K562 (cell line): Measurements from ENCODE around the gene SCYL1. TPM values are rescaled to one million over a fixed set of nuclear protein-coding genes. Genes with fewer than 3 reads are reported as not detected.
A peak's percentile ranks its signal among the peaks of the same experiment; 100 is the strongest.

Experiments used
- ARID1B ChIP-seq: fragments of 450-650 bp; IDR thresholded peaks from 2 replicates; pipeline ENCODE4 v1.6.1; 2016; ENCODE audit warnings: antibody characterized with exemption, mild to moderate bottlenecking, inconsistent platforms
- DMBX1 ChIP-seq: fragments of 250-450 bp; sonication (Bioruptor Pico); IDR thresholded peaks from 2 replicates; pipeline ENCODE4 v1.8.0; 2022; ENCODE audit warnings: inconsistent platforms, mild to moderate bottlenecking, moderate library complexity, borderline replicate concordance
- ETS2 ChIP-seq: IDR thresholded peaks from 2 replicates; pipeline ENCODE4 v1.6.1; 2016; ENCODE audit warnings: borderline replicate concordance, missing genetic modification characterization, mild to moderate bottlenecking, moderate library complexity, missing compliant biosample characterization; ENCODE audit not compliant: poor library complexity, severe bottlenecking
- HDAC2 ChIP-seq: fragments of 450-650 bp; IDR thresholded peaks from 2 replicates; pipeline ENCODE4 v1.6.1; 2016; ENCODE audit warnings: mild to moderate bottlenecking
- HNRNPK ChIP-seq: fragments of 200-400 bp; formaldehyde crosslinking; IDR thresholded peaks from one replicate; pipeline ENCODE4 v1.6.1; 2018; ENCODE audit warnings: mild to moderate bottlenecking, low read depth, low read length; ENCODE audit not compliant: poor library complexity, severe bottlenecking
- NR3C1 ChIP-seq: sonication (generic); formaldehyde crosslinking; IDR thresholded peaks from 2 replicates; pipeline ENCODE4 v1.8.1; 2022; ENCODE audit warnings: missing genetic modification reagents
- NUFIP1 ChIP-seq: fragments of 450-650 bp; IDR thresholded peaks from 2 replicates; pipeline ENCODE4 v1.6.1; 2018; ENCODE audit not compliant: partially characterized antibody
- PURB ChIP-seq: sonication (generic); formaldehyde crosslinking; IDR thresholded peaks from 2 replicates; pipeline ENCODE4 v1.9.0; 2021; ENCODE audit warnings: low read depth, mild to moderate bottlenecking, missing genetic modification reagents
- SREBF2 ChIP-seq: sonication (generic); formaldehyde crosslinking; IDR thresholded peaks from 2 replicates; pipeline ENCODE4 v1.4.0; 2020; ENCODE audit warnings: mild to moderate bottlenecking, missing genetic modification reagents
- TAF9B ChIP-seq: fragments of 450-650 bp; IDR thresholded peaks from 2 replicates; pipeline ENCODE4 v1.6.1; 2018; ENCODE audit warnings: mild to moderate bottlenecking; ENCODE audit not compliant: partially characterized antibody
- TCF7 ChIP-seq: sonication (generic); IDR thresholded peaks from 2 replicates; pipeline ENCODE4 v1.6.1; 2016; ENCODE audit warnings: antibody characterized with exemption, borderline replicate concordance
- TFAM ChIP-seq: fragments of 250-450 bp; sonication (Bioruptor Pico); conservative IDR thresholded peaks from 2 replicates; pipeline ENCODE4 v1.5.0; 2021; ENCODE audit warnings: mild to moderate bottlenecking, moderate library complexity
- ZNF551 ChIP-seq: fragments of 250-450 bp; sonication (Bioruptor Pico); IDR thresholded peaks from 2 replicates; pipeline ENCODE4 v1.5.0; 2021; ENCODE audit warnings: mild to moderate bottlenecking, moderate library complexity
- ZNF780A ChIP-seq: fragments of 250-450 bp; sonication (Bioruptor Pico); IDR thresholded peaks from 2 replicates; pipeline ENCODE4 v1.5.0; 2021; ENCODE audit warnings: mild to moderate bottlenecking
- polyA plus RNA-seq, 8 experiments: library from polyadenylated mRNA; depleted of rRNA in 4 of 8; stranded (reverse) in 5 of 8; unstranded in 3 of 8; fragments of >200 nt; fragmentation: Nextera tagmentation in 2 of 8; fragmentation: Illumina TruSeq in 1 of 8; extraction: Ambion mirVana in 2 of 8; extraction: Trizol in 1 of 8; gene quantifications; 2 replicates each; pipeline versions ENCODE4 v1.2.1 to v1.2.3, GENCODE V29; 2011 to 2014; ENCODE audit warnings: inconsistent platforms in 1 of 8, missing spikeins in 1 of 8
- total RNA-seq, 7 experiments: library from RNA; depleted of rRNA in 6 of 7; stranded (reverse); fragments of >200 nt in 6 of 7; fragmentation: Illumina TruSeq in 2 of 7; extraction: Trizol in 2 of 7; gene quantifications; 2 replicates each; pipeline versions ENCODE4 v1.2.1 to v1.2.3, GENCODE V29; 2011 to 2021; ENCODE audit warnings: low replicate concordance in 1 of 7
- TF ChIP-seq, protein P1 (sequence below): sonication (generic); formaldehyde crosslinking; IDR thresholded peaks from 2 replicates; pipeline ENCODE4 v1.8.0; 2023; ENCODE audit warnings: mild to moderate bottlenecking, missing genetic modification reagents
- TF ChIP-seq, protein P2 (sequence below): fragments of 450-650 bp; formaldehyde crosslinking; conservative IDR thresholded peaks from 2 replicates; pipeline ENCODE4 v1.4.0; 2022; ENCODE audit warnings: mild to moderate bottlenecking, missing genetic modification characterization
- TF ChIP-seq, protein P3 (sequence below): fragments of 450-650 bp; formaldehyde crosslinking; IDR thresholded peaks from 2 replicates; pipeline ENCODE4 v1.4.0; 2020; ENCODE audit warnings: mild to moderate bottlenecking, moderate library complexity
- TF ChIP-seq, protein P4 (sequence below): sonication (generic); IDR thresholded peaks from 2 replicates; pipeline ENCODE4 v1.6.1; 2016
- TF ChIP-seq, protein P5 (sequence below), 2 experiments: fragments of 450-650 bp in 1 of 2; IDR thresholded peaks; 2 replicates each; pipeline ENCODE4 v1.6.1; 2011 to 2017; ENCODE audit warnings: low read depth in 2 of 2, antibody characterized with exemption in 1 of 2, borderline replicate concordance in 1 of 2, low read length in 1 of 2, mild to moderate bottlenecking in 1 of 2, mixed read lengths in 1 of 2; ENCODE audit not compliant: control insufficient read depth in 1 of 2

Gene SCYL1
- total and polyA plus RNA-seq, 9 of the 15 experiments (the other 6 are each of a cell fraction or from before 2014, with no cell fraction given): 1.9 to 145 (median 57.6) TPM

DNA sequence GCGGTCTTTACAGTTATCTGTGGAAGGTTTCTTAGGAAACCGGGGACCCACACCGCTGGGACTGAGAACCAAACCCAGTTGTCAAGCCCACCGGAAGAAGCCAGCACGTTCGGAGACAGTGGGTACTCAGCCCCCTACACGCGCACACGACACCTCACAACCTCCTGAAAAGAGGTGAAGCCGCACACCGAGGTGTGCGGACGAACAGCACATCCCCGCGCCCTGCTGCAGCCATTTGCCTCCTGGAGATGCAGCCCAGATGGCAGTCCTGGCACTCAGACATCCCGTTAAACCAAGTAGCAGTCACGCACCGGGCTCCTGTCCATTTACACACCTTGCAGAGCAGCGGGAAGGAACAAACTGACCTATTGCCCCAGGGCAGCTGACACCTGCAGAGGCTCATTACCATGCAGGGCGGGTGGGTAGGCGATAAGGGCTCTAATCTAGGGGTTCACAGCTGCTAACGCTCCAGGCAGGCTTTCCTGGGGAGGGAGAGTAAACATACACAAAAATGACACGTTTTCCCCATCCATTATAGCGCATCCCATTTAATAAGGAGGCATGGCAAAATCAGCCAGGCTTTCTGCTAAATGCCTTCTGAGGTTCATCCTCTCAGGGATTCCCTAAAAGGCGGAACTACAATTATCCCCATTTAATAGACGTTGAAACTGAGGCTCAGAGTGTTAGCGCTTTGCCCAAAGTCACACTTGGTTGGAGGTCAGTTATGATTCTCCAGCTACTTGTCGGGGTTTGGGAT is 50.1 kb downstream of the SCYL1 start (continued):
- TF ChIP-seq, protein P1, sequence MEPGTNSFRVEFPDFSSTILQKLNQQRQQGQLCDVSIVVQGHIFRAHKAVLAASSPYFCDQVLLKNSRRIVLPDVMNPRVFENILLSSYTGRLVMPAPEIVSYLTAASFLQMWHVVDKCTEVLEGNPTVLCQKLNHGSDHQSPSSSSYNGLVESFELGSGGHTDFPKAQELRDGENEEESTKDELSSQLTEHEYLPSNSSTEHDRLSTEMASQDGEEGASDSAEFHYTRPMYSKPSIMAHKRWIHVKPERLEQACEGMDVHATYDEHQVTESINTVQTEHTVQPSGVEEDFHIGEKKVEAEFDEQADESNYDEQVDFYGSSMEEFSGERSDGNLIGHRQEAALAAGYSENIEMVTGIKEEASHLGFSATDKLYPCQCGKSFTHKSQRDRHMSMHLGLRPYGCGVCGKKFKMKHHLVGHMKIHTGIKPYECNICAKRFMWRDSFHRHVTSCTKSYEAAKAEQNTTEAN: no peak
- TF ChIP-seq TAF9B (peak; percentile 90), PURB (CRISPR knock-in tag) (no peak), NUFIP1 (no peak), DMBX1 (CRISPR knock-in tag) (peak; percentile 57; the same call in 1 of the 2 replicates), ZNF780A (CRISPR knock-in tag) (no peak), TCF7 (no peak; the same call in 1 of the 2 replicates), HDAC2 (peak; percentile 100), ZNF551 (no peak), HNRNPK (no peak), SREBF2 (CRISPR knock-in tag) (no peak), ARID1B (peak; percentile 95), TFAM (CRISPR knock-in tag) (no peak), ETS2 (tag) (no peak), NR3C1 (CRISPR knock-in tag) (no peak)
- TF ChIP-seq, protein P2, sequence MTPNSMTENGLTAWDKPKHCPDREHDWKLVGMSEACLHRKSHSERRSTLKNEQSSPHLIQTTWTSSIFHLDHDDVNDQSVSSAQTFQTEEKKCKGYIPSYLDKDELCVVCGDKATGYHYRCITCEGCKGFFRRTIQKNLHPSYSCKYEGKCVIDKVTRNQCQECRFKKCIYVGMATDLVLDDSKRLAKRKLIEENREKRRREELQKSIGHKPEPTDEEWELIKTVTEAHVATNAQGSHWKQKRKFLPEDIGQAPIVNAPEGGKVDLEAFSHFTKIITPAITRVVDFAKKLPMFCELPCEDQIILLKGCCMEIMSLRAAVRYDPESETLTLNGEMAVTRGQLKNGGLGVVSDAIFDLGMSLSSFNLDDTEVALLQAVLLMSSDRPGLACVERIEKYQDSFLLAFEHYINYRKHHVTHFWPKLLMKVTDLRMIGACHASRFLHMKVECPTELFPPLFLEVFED: no peak
- TF ChIP-seq, protein P3, sequence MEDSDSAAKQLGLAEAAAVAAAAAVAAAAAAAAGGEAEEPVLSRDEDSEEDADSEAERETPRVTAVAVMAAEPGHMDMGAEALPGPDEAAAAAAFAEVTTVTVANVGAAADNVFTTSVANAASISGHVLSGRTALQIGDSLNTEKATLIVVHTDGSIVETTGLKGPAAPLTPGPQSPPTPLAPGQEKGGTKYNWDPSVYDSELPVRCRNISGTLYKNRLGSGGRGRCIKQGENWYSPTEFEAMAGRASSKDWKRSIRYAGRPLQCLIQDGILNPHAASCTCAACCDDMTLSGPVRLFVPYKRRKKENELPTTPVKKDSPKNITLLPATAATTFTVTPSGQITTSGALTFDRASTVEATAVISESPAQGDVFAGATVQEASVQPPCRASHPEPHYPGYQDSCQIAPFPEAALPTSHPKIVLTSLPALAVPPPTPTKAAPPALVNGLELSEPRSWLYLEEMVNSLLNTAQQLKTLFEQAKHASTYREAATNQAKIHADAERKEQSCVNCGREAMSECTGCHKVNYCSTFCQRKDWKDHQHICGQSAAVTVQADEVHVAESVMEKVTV (CRISPR knock-in tag): no peak
- TF ChIP-seq, protein P4, sequence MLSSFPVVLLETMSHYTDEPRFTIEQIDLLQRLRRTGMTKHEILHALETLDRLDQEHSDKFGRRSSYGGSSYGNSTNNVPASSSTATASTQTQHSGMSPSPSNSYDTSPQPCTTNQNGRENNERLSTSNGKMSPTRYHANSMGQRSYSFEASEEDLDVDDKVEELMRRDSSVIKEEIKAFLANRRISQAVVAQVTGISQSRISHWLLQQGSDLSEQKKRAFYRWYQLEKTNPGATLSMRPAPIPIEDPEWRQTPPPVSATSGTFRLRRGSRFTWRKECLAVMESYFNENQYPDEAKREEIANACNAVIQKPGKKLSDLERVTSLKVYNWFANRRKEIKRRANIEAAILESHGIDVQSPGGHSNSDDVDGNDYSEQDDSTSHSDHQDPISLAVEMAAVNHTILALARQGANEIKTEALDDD: no peak; the same call in 1 of the 2 replicates
- TF ChIP-seq, protein P5, sequence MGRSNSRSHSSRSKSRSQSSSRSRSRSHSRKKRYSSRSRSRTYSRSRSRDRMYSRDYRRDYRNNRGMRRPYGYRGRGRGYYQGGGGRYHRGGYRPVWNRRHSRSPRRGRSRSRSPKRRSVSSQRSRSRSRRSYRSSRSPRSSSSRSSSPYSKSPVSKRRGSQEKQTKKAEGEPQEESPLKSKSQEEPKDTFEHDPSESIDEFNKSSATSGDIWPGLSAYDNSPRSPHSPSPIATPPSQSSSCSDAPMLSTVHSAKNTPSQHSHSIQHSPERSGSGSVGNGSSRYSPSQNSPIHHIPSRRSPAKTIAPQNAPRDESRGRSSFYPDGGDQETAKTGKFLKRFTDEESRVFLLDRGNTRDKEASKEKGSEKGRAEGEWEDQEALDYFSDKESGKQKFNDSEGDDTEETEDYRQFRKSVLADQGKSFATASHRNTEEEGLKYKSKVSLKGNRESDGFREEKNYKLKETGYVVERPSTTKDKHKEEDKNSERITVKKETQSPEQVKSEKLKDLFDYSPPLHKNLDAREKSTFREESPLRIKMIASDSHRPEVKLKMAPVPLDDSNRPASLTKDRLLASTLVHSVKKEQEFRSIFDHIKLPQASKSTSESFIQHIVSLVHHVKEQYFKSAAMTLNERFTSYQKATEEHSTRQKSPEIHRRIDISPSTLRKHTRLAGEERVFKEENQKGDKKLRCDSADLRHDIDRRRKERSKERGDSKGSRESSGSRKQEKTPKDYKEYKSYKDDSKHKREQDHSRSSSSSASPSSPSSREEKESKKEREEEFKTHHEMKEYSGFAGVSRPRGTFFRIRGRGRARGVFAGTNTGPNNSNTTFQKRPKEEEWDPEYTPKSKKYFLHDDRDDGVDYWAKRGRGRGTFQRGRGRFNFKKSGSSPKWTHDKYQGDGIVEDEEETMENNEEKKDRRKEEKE (IDR thresholded peaks at IDR 0.05; ENCODE audit: borderline replicate concordance in 1 of 2, control insufficient read depth in 1 of 2, low read depth in 2 of 2, low read length in 1 of 2): 0 out of 4 replicates have a peak, but pooled peaks of 1 of the 2 experiments have one; percentile 39
